ENCODE results near the gene ADGRB3. TPM values are rescaled to one million over a fixed set of nuclear protein-coding genes. Genes with fewer than 3 reads are reported as not detected.

Gene ADGRB3
- total RNA-seq, 1 donor from 2014 or later = not detected

- FAIRE-seq (no peak), DNase-seq (ENCODE audit: low read depth) (no peak)
- no peak overlapping the region for H3K4me3 ChIP-seq (ENCODE audit: low read depth, low read length)
- no peaks in the 10 kb centered on the region for H3K27me3 ChIP-seq (ENCODE audit: control insufficient read depth, insufficient read depth, low read length)
- no peak for TF ChIP-seq CTCF (IDR thresholded peaks at IDR 0.05; ENCODE audit: insufficient read depth, low read length, severe bottlenecking)
- no peaks in the 10 kb centered on the region for H3K36me3 ChIP-seq (ENCODE audit: control insufficient read depth, insufficient read depth, low read length)
These were observed 15.1 kb downstream of the ADGRB3 start for GRCh38 chr6:68650142-68650541.

GRCh38 chr6:68651011-68651985, 16.2 kb downstream of the ADGRB3 start:
- DNase-seq (ENCODE audit: low read depth) (no peak), FAIRE-seq (no peak)
- no peak for TF ChIP-seq CTCF (IDR thresholded peaks at IDR 0.05; ENCODE audit: insufficient read depth, low read length, severe bottlenecking)
- no peaks in the 10 kb centered on the region for H3K36me3 ChIP-seq (ENCODE audit: control insufficient read depth, insufficient read depth, low read length)
- H3K27me3 ChIP-seq (ENCODE audit: control insufficient read depth, insufficient read depth, low read length) = no peaks in the 10 kb centered on the region
- no peak overlapping the region for H3K4me3 ChIP-seq (ENCODE audit: low read depth, low read length)

GRCh38 chr6:68652117-68652536, 17.0 kb downstream of the ADGRB3 start:
- H3K36me3 ChIP-seq (ENCODE audit: control insufficient read depth, insufficient read depth, low read length) = no peaks in the 10 kb centered on the region
- no peak for TF ChIP-seq CTCF (IDR thresholded peaks at IDR 0.05; ENCODE audit: insufficient read depth, low read length, severe bottlenecking)
- no peak overlapping the region for H3K4me3 ChIP-seq (ENCODE audit: low read depth, low read length)
- FAIRE-seq = no peak
- no peaks in the 10 kb centered on the region for H3K27me3 ChIP-seq (ENCODE audit: control insufficient read depth, insufficient read depth, low read length)
- no peak for DNase-seq (ENCODE audit: low read depth)

GRCh38 chr6:68653074-68653705, 18.1 kb downstream of the ADGRB3 start:
- no peak for TF ChIP-seq CTCF (IDR thresholded peaks at IDR 0.05; ENCODE audit: insufficient read depth, low read length, severe bottlenecking)
- H3K4me3 ChIP-seq (ENCODE audit: low read depth, low read length) = no peak overlapping the region
- no peaks in the 10 kb centered on the region for H3K36me3 ChIP-seq (ENCODE audit: control insufficient read depth, insufficient read depth, low read length)
- no peaks in the 10 kb centered on the region for H3K27me3 ChIP-seq (ENCODE audit: control insufficient read depth, insufficient read depth, low read length)
- no peak for FAIRE-seq
- no peak for DNase-seq (ENCODE audit: low read depth)

GRCh38 chr6:68653706-68654089, 18.6 kb downstream of the ADGRB3 start:
- no peak for FAIRE-seq
- TF ChIP-seq CTCF (IDR thresholded peaks at IDR 0.05; ENCODE audit: insufficient read depth, low read length, severe bottlenecking) = no peak
- H3K27me3 ChIP-seq (ENCODE audit: control insufficient read depth, insufficient read depth, low read length) = no peaks in the 10 kb centered on the region

More at GRCh38 chr6:68653706-68654089, 18.6 kb downstream of the ADGRB3 start:
- no peak for DNase-seq (ENCODE audit: low read depth)
- H3K36me3 ChIP-seq (ENCODE audit: control insufficient read depth, insufficient read depth, low read length) = no peaks in the 10 kb centered on the region
- no peak overlapping the region for H3K4me3 ChIP-seq (ENCODE audit: low read depth, low read length)

All from bronchial epithelial cell (primary cell).